Right ventricle myocardium superior (tissue), 1 donor: ENCODE data around the gene COL8A1. TPM values are rescaled to one million over a fixed set of nuclear protein-coding genes. Genes with fewer than 3 reads are reported as not detected.
A peak's percentile ranks its signal among the peaks of the same experiment; 100 is the strongest.

Source experiments
- ATAC-seq: fragments of 200-7000 bp; cut with Tn5 transposase; one replicate; pipeline ENCODE4 v1.9.1; 2020; ENCODE audit warnings: mild to moderate bottlenecking; ENCODE audit not compliant: poor library complexity
- DNase-seq: peaks from one replicate; pipeline ENCODE4 v3.0.0-alpha.2; 2020
- intact Hi-C: fragments of 100-400 bp; cut with DNase I; formaldehyde crosslinking; loops from one replicate; pipeline ENCODE4 v1.11.2; 2022
- total RNA-seq: library from RNA; stranded (reverse); fragmentation: NEBNext Ultra II Directional; extraction: Animal tissue kit (Norgen Biotek cat#: 25700); gene quantifications from one replicate; pipeline ENCODE4 v1.2.1, GENCODE V29; 2021
- donor health status: DM: no; HTN: yes; CAD: no; lungs with severe emphysema.

COL8A1 gene
- total RNA-seq, 1 donor from 2014 or later, result 9.4 TPM

- no peak for ATAC-seq
- intact Hi-C loops, result no loop called here
- no peak for DNase-seq
Observed at GRCh38 chr3:99767291-99767690, 128.9 kb downstream of the COL8A1 start.

- intact Hi-C loops, result no loop called here
- no peak for ATAC-seq
Observed at GRCh38 chr3:99768126-99768525, 129.7 kb downstream of the COL8A1 start.

GRCh38 chr3:99768808-99769501 lies 130.6 kb downstream of the COL8A1 start:
- DNase-seq (no peak), ATAC-seq (no peak)
- intact Hi-C loops, result no loop called here

More at GRCh38 chr3:99768126-99768525, 129.7 kb downstream of the COL8A1 start:
- DNase-seq, result no peak

- DNase-seq, result no peak
- intact Hi-C loops, result no loop called here
- no peak for ATAC-seq
Observed at GRCh38 chr3:99772171-99772570, 133.8 kb downstream of the COL8A1 start.

- DNase-seq (no peak), ATAC-seq (no peak)
- intact Hi-C loops, result no loop called here
Observed at GRCh38 chr3:99772671-99773070, 134.3 kb downstream of the COL8A1 start.

GRCh38 chr3:99774467-99774866 lies 136.1 kb downstream of the COL8A1 start:
- DNase-seq, result no peak
- intact Hi-C loops, result no loop called here
- ATAC-seq, result no peak

GRCh38 chr3:99776516-99777209 lies 138.3 kb downstream of the COL8A1 start:
- intact Hi-C loops, result no loop called here
- DNase-seq (no peak), ATAC-seq (no peak)

- ATAC-seq, result no peak
- intact Hi-C loops, result no loop called here
Observed at GRCh38 chr3:99777210-99777549, 138.8 kb downstream of the COL8A1 start.

GRCh38 chr3:99777708-99778107 lies 139.3 kb downstream of the COL8A1 start:
- ATAC-seq, result no peak
- no peak for DNase-seq
- intact Hi-C loops, result no loop called here

More at GRCh38 chr3:99777210-99777549, 138.8 kb downstream of the COL8A1 start:
- DNase-seq, result no peak

- DNase-seq (no peak), ATAC-seq (no peak)
- intact Hi-C loops, result no loop called here
Observed at GRCh38 chr3:99780749-99781148, 142.4 kb downstream of the COL8A1 start.

GRCh38 chr3:99781761-99782160 lies 143.4 kb downstream of the COL8A1 start:
- DNase-seq (no peak), ATAC-seq (no peak)
- intact Hi-C loops, result no loop called here

- intact Hi-C loops, result no loop called here
- ATAC-seq, result no peak
- DNase-seq, result no peak
Observed at GRCh38 chr3:99783011-99783573, 144.7 kb downstream of the COL8A1 start.

- DNase-seq (no peak), ATAC-seq (peak; percentile 96)
- intact Hi-C loops, result no loop called here
Observed at GRCh38 chr3:99789011-99789721, 150.8 kb downstream of the COL8A1 start.

- ATAC-seq (no peak), DNase-seq (no peak)
- intact Hi-C loops, result no loop called here
Observed at GRCh38 chr3:99794485-99794884, 156.1 kb downstream of the COL8A1 start.

GRCh38 chr3:99795573-99795972 lies 157.2 kb downstream of the COL8A1 start:
- DNase-seq (no peak), ATAC-seq (no peak)
- intact Hi-C loops, result no loop called here

GRCh38 chr3:99799422-99799821 lies 161.0 kb downstream of the COL8A1 start:
- ATAC-seq (no peak), DNase-seq (no peak)
- intact Hi-C loops, result no loop called here

- DNase-seq (no peak), ATAC-seq (no peak)
- intact Hi-C loops, result no loop called here
Observed at GRCh38 chr3:99803297-99803696, 164.9 kb downstream of the COL8A1 start.

GRCh38 chr3:99805160-99805559 lies 166.8 kb downstream of the COL8A1 start:
- ATAC-seq, result no peak
- DNase-seq, result no peak
- intact Hi-C loops, result no loop called here

- DNase-seq (no peak), ATAC-seq (peak; percentile 64)
- intact Hi-C loops, result no loop called here
Observed at GRCh38 chr3:99808163-99808794, 169.9 kb downstream of the COL8A1 start.
